ENCODE measurements around the gene HPSE2. TPM values are rescaled to one million over a fixed set of nuclear protein-coding genes. Genes with fewer than 3 reads are reported as not detected.

The HPSE2 gene
- total RNA-seq, 1 experiment from 2014 or later = 0.20 TPM

- H2BK120ac ChIP-seq (ENCODE audit: low read depth, low read length, poor library complexity, severe bottlenecking) = no peak overlapping the region
- H3T11ph ChIP-seq (ENCODE audit: low read length) = no peak overlapping the region
- no peak overlapping the region for H3K4me3 Mint-ChIP-seq
- H2AFZ ChIP-seq (ENCODE audit: low read length) = no peak overlapping the region
- no peaks in the 10 kb centered on the region for H3K79me2 ChIP-seq (ENCODE audit: insufficient read depth, low read length)
- no peaks in the 10 kb centered on the region for H3K23me2 ChIP-seq (ENCODE audit: insufficient read length, low read depth, low read length, poor library complexity, severe bottlenecking)
- DNase-seq = no peak
- H4K20me1 ChIP-seq (ENCODE audit: control insufficient read depth, insufficient read depth, insufficient read length) = no peaks in the 10 kb centered on the region
- WGBS (ENCODE audit: extremely low coverage, insufficient read length, low lambda C conversion rate) = no CpG with 5 or more reads among the region's 18 CpGs
- H2AK5ac ChIP-seq (ENCODE audit: insufficient read length, low read length) = no peak overlapping the region
- no peaks in the 10 kb centered on the region for H3K9me3 Mint-ChIP-seq
- H2BK20ac ChIP-seq (ENCODE audit: low read depth, low read length, poor library complexity, severe bottlenecking) = no peak overlapping the region
- H3K23ac ChIP-seq (ENCODE audit: insufficient read length, low read depth, low read length) = no peak overlapping the region
- H3K9ac ChIP-seq (ENCODE audit: extremely low read depth, insufficient read length, low read length) = no peak overlapping the region
- no peak overlapping the region for H3K18ac ChIP-seq (ENCODE audit: insufficient read length, low read depth, low read length)
- H2BK15ac ChIP-seq (ENCODE audit: low read depth, low read length) = no peak overlapping the region
- no peak overlapping the region for H2BK5ac ChIP-seq (ENCODE audit: insufficient read length, low read length)
- no peaks in the 10 kb centered on the region for H3K4me1 ChIP-seq (ENCODE audit: insufficient read depth, low read length)
- H3K4me1 Mint-ChIP-seq = peaks cover 5 to 8% of the 10 kb centered on the region in 2 experiments
- H3K27ac Mint-ChIP-seq = no peak overlapping the region
- H3K4ac ChIP-seq (ENCODE audit: low read depth, low read length) = no peak overlapping the region
- H3K36me3 Mint-ChIP-seq (ENCODE audit: insufficient read depth in 1 of 3, low read depth in 3 of 3) = no peaks in the 10 kb centered on the region; a peak in 2 of 7 replicates
- no peaks in the 10 kb centered on the region for H3K27me3 ChIP-seq (ENCODE audit: insufficient read depth, low read length)
- no peak overlapping the region for H4K91ac ChIP-seq (ENCODE audit: insufficient read length, low read depth, low read length)
- H3K14ac ChIP-seq (ENCODE audit: insufficient read depth, low read length) = no peak overlapping the region
- H3K79me1 ChIP-seq (ENCODE audit: insufficient read depth, low read depth, low read length, poor library complexity, severe bottlenecking) = no peaks in the 10 kb centered on the region
- no peaks in the 10 kb centered on the region; the same call in 1 of the 2 replicates for H3K27me3 Mint-ChIP-seq (ENCODE audit: low read depth)
- H3K9me3 ChIP-seq (ENCODE audit: control insufficient read depth, low read depth, low read length) = no peaks in the 10 kb centered on the region
- H3K4me2 ChIP-seq (ENCODE audit: insufficient read depth, insufficient read length, low read length) = no peak overlapping the region
- H2BK12ac ChIP-seq (ENCODE audit: insufficient read length, low read depth, low read length) = no peak overlapping the region
- no peak overlapping the region for H3K56ac ChIP-seq (ENCODE audit: insufficient read length, low read depth, low read length)
- TF ChIP-seq CTCF (conservative IDR thresholded peaks at IDR 0.05) = no peak
- no peak overlapping the region for H3K27ac ChIP-seq (ENCODE audit: insufficient read length, low read depth, low read length)
- H4K5ac ChIP-seq (ENCODE audit: insufficient read length, low read depth, low read length) = no peak overlapping the region
- no peak overlapping the region for H4K8ac ChIP-seq (replicated peaks; ENCODE audit: insufficient read length, low read depth, low read length)
Observed at GRCh38 chr10:98407744-98408241, 827.9 kb downstream of the HPSE2 start.

Small RNAs within 50 kb of the gene (microRNA-seq; reads per million reads assigned to microRNA genes)
- gene MIR4685 (ENCODE audit: borderline microRNAs expressed) (not detected), gene MIR6507 (ENCODE audit: borderline microRNAs expressed) (not detected)

Other genes with a start within 250 kb of the HPSE2 start
- 0.33 and 0.35 TPM in 2 replicates for gene CNNM1, start 93.5 kb upstream of the HPSE2 start, total RNA-seq (2021)
- 43.3 and 47.4 TPM in 2 replicates for gene GOT1, start 194.8 kb upstream of the HPSE2 start, total RNA-seq (2021)